H1 (cell line): ENCODE measurements around the gene CBL. TPM values are rescaled to one million over a fixed set of nuclear protein-coding genes. Genes with fewer than 3 reads are reported as not detected.

Experiments
- CTCF ChIA-PET: fragments of 300-600 bp; sonication (Branson Sonifier 250); formaldehyde crosslinking; loops from one replicate; lab custom pipeline; 2021; ENCODE audit not compliant: partially characterized antibody; lab: Charles Lee
- POLR2A ChIA-PET: fragments of 300-600 bp; sonication (Branson Sonifier 250); formaldehyde crosslinking; loops from one replicate; lab custom pipeline; 2021; ENCODE audit warnings: inconsistent platforms; ENCODE audit not compliant: partially characterized antibody; lab: Charles Lee
- DNase-seq, 2 experiments: peaks; one replicate each; pipeline versions ENCODE4 v3.0.0 to v3.0.0-alpha.2; 2010 to 2022; ENCODE audit warnings: low spot score in 2 of 2, low read depth in 1 of 2, mixed read lengths in 1 of 2
- FAIRE-seq: peaks from 2 replicates; lab custom pipeline; 2011; peaks lifted over from hg19 to GRCh38; lab: Jason Lieb, UNC
- H2AFZ ChIP-seq: 2 replicates; pipeline ENCODE4 v1.8.1; 2012; ENCODE audit warnings: low read length, inconsistent platforms
- H2AK5ac ChIP-seq: 2 replicates; pipeline ENCODE4 v1.6.1; 2013; ENCODE audit warnings: low read depth, low read length
- H2BK120ac ChIP-seq: replicated peaks from 2 replicates; pipeline ENCODE3; 2013; ENCODE audit warnings: low read depth, low read length, inconsistent platforms
- H2BK12ac ChIP-seq: 2 replicates; pipeline ENCODE4 v1.6.1; 2013; ENCODE audit warnings: low read depth, low read length
- H2BK15ac ChIP-seq: 2 replicates; pipeline ENCODE4 v1.6.1; 2013; ENCODE audit warnings: low read length
- H2BK20ac ChIP-seq: 2 replicates; pipeline ENCODE4 v1.6.1; 2013; ENCODE audit warnings: low read length
- H2BK5ac ChIP-seq: 2 replicates; pipeline ENCODE4 v1.6.1; 2013; ENCODE audit warnings: low read depth, low read length
- H3K14ac ChIP-seq: 2 replicates; pipeline ENCODE4 v1.6.1; 2013; ENCODE audit warnings: inconsistent platforms; ENCODE audit not compliant: insufficient read length
- H3K18ac ChIP-seq: 2 replicates; pipeline ENCODE4 v1.6.1; 2013; ENCODE audit warnings: low read length; ENCODE audit errors: extremely low read depth
- H3K23ac ChIP-seq: 2 replicates; pipeline ENCODE4 v1.6.1; 2013; ENCODE audit warnings: inconsistent platforms; ENCODE audit not compliant: insufficient read length
- H3K23me2 ChIP-seq: 2 replicates; pipeline ENCODE4 v1.6.1; 2013; ENCODE audit warnings: low read depth, low read length
- H3K27ac ChIP-seq: 2 replicates; pipeline ENCODE4 v1.6.1; 2011; ENCODE audit warnings: low read depth, low read length, inconsistent platforms
- H3K27me3 ChIP-seq, 4 experiments: replicated peaks in 1 of 4; 1 replicate in 1 of 4; 2 replicates in 3 of 4; pipeline versions ENCODE4 v1.6.1 to v1.8.1; 2011 to 2013; ENCODE audit warnings: low read length in 3 of 4, mild to moderate bottlenecking in 3 of 4, inconsistent platforms in 2 of 4, mixed read lengths in 2 of 4, moderate library complexity in 1 of 4; ENCODE audit not compliant: control insufficient read depth in 3 of 4, insufficient read depth in 3 of 4; ENCODE audit errors: extremely low read depth in 1 of 4
- H3K36me3 ChIP-seq, 4 experiments: 2 replicates each; pipeline versions ENCODE4 v1.6.1 to v1.8.1; 2011 to 2013; ENCODE audit warnings: mild to moderate bottlenecking in 4 of 4, low read length in 3 of 4, moderate library complexity in 2 of 4, control low read depth in 1 of 4, inconsistent platforms in 1 of 4; ENCODE audit not compliant: insufficient read depth in 4 of 4, control insufficient read depth in 2 of 4
- H3K4ac ChIP-seq: replicated peaks from 2 replicates; pipeline ENCODE3; 2013; ENCODE audit warnings: low read length, low read depth, mixed read lengths, inconsistent platforms; ENCODE audit not compliant: insufficient read length
- H3K4me1 ChIP-seq, 4 experiments: replicated peaks in 1 of 4; 1 replicate in 1 of 4; 2 replicates in 3 of 4; pipeline versions ENCODE4 v1.6.1 to v1.8.1; 2011 to 2013; ENCODE audit warnings: low read length in 3 of 4, inconsistent platforms in 2 of 4, mixed read lengths in 1 of 4; ENCODE audit not compliant: insufficient read depth in 4 of 4, control insufficient read depth in 3 of 4
- H3K4me2 ChIP-seq, 2 experiments: 2 replicates each; pipeline versions ENCODE4 v1.6.1 to v1.8.1; 2011 to 2013; ENCODE audit warnings: low read depth in 2 of 2, low read length in 2 of 2, control low read depth in 1 of 2, inconsistent platforms in 1 of 2, mild to moderate bottlenecking in 1 of 2; ENCODE audit not compliant: insufficient read depth in 1 of 2
- H3K4me3 ChIP-seq, 4 experiments: fragments of 200-600, 300-600 bp in 1 of 4; sonication (generic), shearing (Covaris generic), sonication (Bioruptor Twin) in 1 of 4; 2 replicates each; pipeline versions ENCODE4 v1.5.1 to v1.8.1; 2011 to 2016; ENCODE audit warnings: low read length in 4 of 4, low read depth in 3 of 4, control low read depth in 2 of 4, inconsistent platforms in 2 of 4, mild to moderate bottlenecking in 2 of 4, mixed read lengths in 1 of 4, moderate library complexity in 1 of 4; ENCODE audit not compliant: insufficient read depth in 2 of 4; ENCODE audit errors: extremely low read depth in 1 of 4
- H3K56ac ChIP-seq: replicated peaks from 2 replicates; pipeline ENCODE3; 2013; ENCODE audit warnings: low read depth, mild to moderate bottlenecking, mixed read lengths, low read length, inconsistent platforms; ENCODE audit not compliant: insufficient read length
- H3K79me1 ChIP-seq: 2 replicates; pipeline ENCODE4 v1.6.1; 2013; ENCODE audit warnings: low read depth, low read length, control low read depth
- H3K79me2 ChIP-seq, 2 experiments: 2 replicates each; pipeline versions ENCODE4 v1.6.1 to v1.8.1; 2012 to 2013; ENCODE audit warnings: low read length in 2 of 2, mild to moderate bottlenecking in 2 of 2, inconsistent platforms in 1 of 2; ENCODE audit not compliant: insufficient read depth in 2 of 2, control insufficient read depth in 1 of 2
- H3K9ac ChIP-seq, 4 experiments: replicated peaks in 1 of 4; 1 replicate in 1 of 4; 2 replicates in 3 of 4; pipeline versions ENCODE4 v1.6.1 to v1.8.1; 2011 to 2013; ENCODE audit warnings: low read depth in 3 of 4, low read length in 3 of 4, control low read depth in 2 of 4, mild to moderate bottlenecking in 2 of 4, moderate library complexity in 2 of 4, inconsistent platforms in 1 of 4; ENCODE audit errors: extremely low read depth in 1 of 4
- H3K9me3 ChIP-seq, 2 experiments: 2 replicates each; pipeline versions ENCODE4 v1.6.1 to v1.8.1; 2012 to 2013; ENCODE audit warnings: mild to moderate bottlenecking in 2 of 2, moderate library complexity in 2 of 2, control low read depth in 1 of 2, inconsistent platforms in 1 of 2, low read depth in 1 of 2, low read length in 1 of 2, mixed read lengths in 1 of 2; ENCODE audit not compliant: insufficient read depth in 2 of 2
- H4K20me1 ChIP-seq, 2 experiments: replicated peaks in 1 of 2; 2 replicates each; pipeline versions ENCODE3 to v1.8.1; 2011 to 2013; ENCODE audit warnings: inconsistent platforms in 2 of 2, low read length in 2 of 2, mild to moderate bottlenecking in 1 of 2; ENCODE audit not compliant: insufficient read depth in 2 of 2, control insufficient read depth in 1 of 2
- H4K5ac ChIP-seq: 2 replicates; pipeline ENCODE4 v1.6.1; 2013; ENCODE audit warnings: low read length, low read depth, mixed read lengths, inconsistent platforms; ENCODE audit not compliant: insufficient read length
- H4K8ac ChIP-seq: 2 replicates; pipeline ENCODE4 v1.8.0; 2013; ENCODE audit warnings: mild to moderate bottlenecking, moderate library complexity, low read length, inconsistent platforms; ENCODE audit not compliant: insufficient read depth; ENCODE audit errors: extremely low read depth
- H4K91ac ChIP-seq: replicated peaks from 2 replicates; pipeline ENCODE3; 2013; ENCODE audit warnings: low read length, mixed read lengths, inconsistent platforms; ENCODE audit not compliant: insufficient read length
- ASH2L ChIP-seq: fragments of 200-600, 300-600 bp; sonication (generic); IDR thresholded peaks from one replicate; pipeline ENCODE4 v1.7.1; 2017; ENCODE audit warnings: low read length
- BRCA1 ChIP-seq: IDR thresholded peaks from 2 replicates; pipeline ENCODE4 v1.6.1; 2012; ENCODE audit warnings: low read depth, low read length, improper control_type of control experiment
- CREB1 ChIP-seq: IDR thresholded peaks from 2 replicates; pipeline ENCODE4 v1.6.1; 2012; ENCODE audit warnings: inconsistent platforms
- KDM5A ChIP-seq: fragments of 200-600 bp; IDR thresholded peaks from 2 replicates; pipeline ENCODE4 v1.7.1; 2012; ENCODE audit warnings: mild to moderate bottlenecking, low read length, inconsistent platforms, mixed read lengths
- NANOG ChIP-seq: IDR thresholded peaks from 2 replicates; pipeline ENCODE4 v1.6.1; 2011; ENCODE audit warnings: low read length, low read depth, mild to moderate bottlenecking, inconsistent platforms; ENCODE audit not compliant: insufficient read depth, poor library complexity, severe bottlenecking
- PHF8 ChIP-seq: fragments of 200-600 bp; sonication (generic); conservative IDR thresholded peaks from 2 replicates; pipeline ENCODE4 v1.7.1; 2012; ENCODE audit warnings: low read depth, mild to moderate bottlenecking, inconsistent platforms, low read length, moderate library complexity
- POU5F1 ChIP-seq: IDR thresholded peaks from 2 replicates; pipeline ENCODE4 v1.6.1; 2011; ENCODE audit warnings: low read depth, mild to moderate bottlenecking, low read length, moderate library complexity
- RAD21 ChIP-seq, 2 experiments: IDR thresholded peaks in 1 of 2; conservative IDR thresholded peaks in 1 of 2; 2 replicates each; pipeline ENCODE4 v1.6.1; 2011; ENCODE audit warnings: low read depth in 2 of 2, low read length in 2 of 2, improper control_type of control experiment in 1 of 2, inconsistent platforms in 1 of 2, mild to moderate bottlenecking in 1 of 2, moderate library complexity in 1 of 2
- SP4 ChIP-seq: IDR thresholded peaks from 2 replicates; pipeline ENCODE4 v1.6.1; 2012; ENCODE audit warnings: low read length, inconsistent platforms
- TAF1 ChIP-seq: IDR thresholded peaks from 2 replicates; pipeline ENCODE4 v1.6.1; 2011; ENCODE audit warnings: mild to moderate bottlenecking, low read depth, low read length
- TBP ChIP-seq: IDR thresholded peaks from 2 replicates; pipeline ENCODE4 v1.6.1; 2011; ENCODE audit warnings: low read depth, low read length, improper control_type of control experiment
- WGBS, 2 experiments: shearing (Covaris generic) in 1 of 2; methylation state at CpG; one replicate each; pipeline versions ENCODE4 v1.1.6 to v1.1.7; 2013 to 2015; ENCODE audit warnings: low lambda C conversion rate in 2 of 2, mixed read lengths in 2 of 2, inconsistent platforms in 1 of 2, low coverage in 1 of 2, missing lambda C conversion rate in 1 of 2; ENCODE audit not compliant: insufficient replicate concordance in 2 of 2, insufficient coverage in 1 of 2, insufficient read length in 1 of 2; ENCODE audit errors: extremely low coverage in 1 of 2, missing lambda C conversion rate in 1 of 2; 5-methylcytosine and 5-hydroxymethylcytosine counted together
- polyA plus RNA-seq, 7 experiments: library from polyadenylated mRNA; depleted of rRNA in 3 of 7; stranded (reverse) in 5 of 7; unstranded in 2 of 7; fragments of >200 nt in 5 of 7; fragments of 200-250 nt in 2 of 7; gene quantifications; 1 replicate in 5 of 7; 2 replicates in 1 of 7; 4 replicates in 1 of 7; pipeline versions ENCODE4 v1.2.1 to v1.2.3, GENCODE V29; 2011 to 2013; ENCODE audit warnings: missing spikeins in 2 of 7, mixed read lengths in 2 of 7
- total RNA-seq: library from RNA; stranded (reverse); fragmentation: NEBNext Ultra II Directional; extraction: Animal tissue kit (Norgen Biotek cat#: 25700); gene quantifications from 2 replicates; pipeline ENCODE4 v1.2.1, GENCODE V29; 2021

The CBL gene
- total and polyA plus RNA-seq, 2 of the 8 experiments (the other 6 are each of a cell fraction or from before 2014, with no cell fraction given) = 23.1 to 57.8 TPM

DNA sequence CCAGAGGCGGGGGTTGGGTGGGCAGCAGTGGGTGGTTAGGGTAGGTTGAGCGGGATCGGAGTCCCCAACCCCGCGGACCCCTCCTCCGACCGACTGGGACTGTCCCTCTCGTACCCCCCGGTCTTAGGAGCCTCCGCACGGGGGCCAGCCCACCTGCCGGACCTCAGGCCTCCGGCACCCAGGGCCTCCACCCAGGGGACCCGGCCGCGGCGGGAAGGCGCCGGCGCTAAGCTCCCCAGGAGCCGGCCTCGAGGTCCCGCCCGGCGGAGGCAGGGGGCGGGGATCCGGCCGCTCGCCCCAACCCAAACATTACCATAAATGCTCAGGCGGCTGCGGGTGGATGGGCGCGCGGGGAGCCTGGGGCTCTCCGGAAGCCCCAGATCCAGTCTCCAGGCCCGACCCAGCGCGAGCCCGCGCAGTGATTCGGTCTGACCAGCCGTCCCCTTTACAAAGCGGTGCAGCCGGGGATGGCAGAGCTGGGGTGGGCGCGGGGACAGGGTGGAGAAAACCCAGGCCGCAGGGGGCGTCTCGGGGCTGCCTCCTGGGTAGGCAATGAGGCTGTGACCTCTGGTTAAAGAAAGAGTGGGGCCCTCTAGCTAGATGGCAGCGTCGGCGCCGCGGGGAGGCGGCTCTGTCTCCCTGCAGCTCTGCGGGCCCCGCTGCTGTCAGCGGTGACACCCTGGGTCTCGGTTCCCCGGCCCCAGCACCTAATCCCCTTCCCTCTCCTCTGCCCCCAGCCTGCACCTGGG lies 114.8 kb downstream of the CBL start:
- DNase-seq (peak in 1 of 2 experiments; percentile 78), FAIRE-seq (no peak)
- H3K4ac ChIP-seq = peak overlapping the region; percentile 62
- H2BK12ac ChIP-seq = peak overlapping the region; percentile 80; the same call in 1 of the 2 replicates
- H3K9ac ChIP-seq = peak overlapping the region in 2 of 4 experiments; percentile 45; a peak in 5 of 7 replicates
- peak overlapping the region; percentile 64 for H3K56ac ChIP-seq
- peak overlapping the region; percentile 81; the same call in 1 of the 2 replicates for H4K8ac ChIP-seq
- H4K20me1 ChIP-seq = peaks cover 1% of the 10 kb centered on the region in 2 experiments
- peaks cover 22% of the 10 kb centered on the region; the same call in 1 of the 2 replicates for H3K23me2 ChIP-seq
- no peaks in the 10 kb centered on the region for H3K79me2 ChIP-seq
- H3K79me1 ChIP-seq = no peaks in the 10 kb centered on the region
- H3K14ac ChIP-seq = no peak overlapping the region
- peak overlapping the region; percentile 85 for H3K18ac ChIP-seq
- peak overlapping the region; percentile 86 for H4K91ac ChIP-seq
- no peak overlapping the region for H3K23ac ChIP-seq
- H2AFZ ChIP-seq = peak overlapping the region; percentile 60; the same call in 1 of the 2 replicates
- CTCF ChIA-PET = interaction anchor here (0.6 to 16.8 kb wide), 27 partner anchors 11 to 264 kb away, joined by 3 to 415 read pairs (median 4); partner anchors contain the start of genes C1QTNF5, CBL, DPAGT1 and HYOU1
- H3K4me2 ChIP-seq = peak overlapping the region; percentile 83 to 97
- H3K27ac ChIP-seq = peak overlapping the region; percentile 20; the same call in 1 of the 2 replicates
- peaks cover 1 to 28% (median 20%) of the 10 kb centered on the region in 4 experiments for H3K27me3 ChIP-seq
- H3K9me3 ChIP-seq = no peaks in the 10 kb centered on the region
- peak overlapping the region; percentile 72; the same call in 1 of the 2 replicates for H2BK15ac ChIP-seq
- peak overlapping the region; percentile 91; the same call in 1 of the 2 replicates for H2BK5ac ChIP-seq
- H2AK5ac ChIP-seq = no peak overlapping the region; the same call in 1 of the 2 replicates
- H2BK20ac ChIP-seq = 0 out of 2 replicates have a peak overlapping the region, but pooled peaks have one; percentile 61
- peaks cover 11 to 42% (median 37%) of the 10 kb centered on the region in 4 experiments for H3K4me1 ChIP-seq
- POLR2A ChIA-PET = interaction anchor here (0.6 to 5.2 kb wide), 11 partner anchors 10 to 236 kb away, joined by 3 to 29 read pairs (median 5); partner anchors contain the start of genes C1QTNF5, CBL, HMBS and RNF26
- H4K5ac ChIP-seq = peak overlapping the region; percentile 59
- H3K4me3 ChIP-seq = peak overlapping the region; percentile 39 to 68 (median 54)
- no peaks in the 10 kb centered on the region for H3K36me3 ChIP-seq
- WGBS, 2 experiments = 3% methylated on average over 14 of the region's 60 CpGs; no CpG with 5 or more reads in 1 of the 2 experiments
- peak overlapping the region; percentile 24 for H2BK120ac ChIP-seq
- TF ChIP-seq NANOG = no peak
- TF ChIP-seq BRCA1 = no peak
- TF ChIP-seq TAF1 = peak; percentile 53; the same call in 1 of the 2 replicates
- no peak for TF ChIP-seq SP4
- no peak for TF ChIP-seq CREB1
- TF ChIP-seq RAD21 (IDR thresholded peaks at IDR 0.05 in 1 of 2, conservative IDR thresholded peaks at IDR 0.05 in 1 of 2; ENCODE audit: low read depth in 2 of 2, low read length in 2 of 2) = no peak
- TF ChIP-seq PHF8 = 0 out of 2 replicates have a peak, but pooled peaks have one; percentile 36
- TF ChIP-seq POU5F1 = no peak
- TF ChIP-seq ASH2L = no peak
- TF ChIP-seq KDM5A = no peak
- TF ChIP-seq TBP = peak; percentile 52; the same call in 1 of the 2 replicates
